Loucy (cell line): ENCODE results near the gene RFNG.

Experiments used
- H2AFZ ChIP-seq: fragments of 200-600 bp; sonication (generic); 2 replicates; pipeline ENCODE4 v1.6.0; 2016; ENCODE audit warnings: antibody characterized with exemption, mild to moderate bottlenecking, low read length, moderate library complexity
- H3F3A ChIP-seq: fragments of 200-600 bp; 2 replicates; pipeline ENCODE4 v1.6.0; 2016; ENCODE audit warnings: antibody characterized with exemption, low read depth, mild to moderate bottlenecking
- H3K27me3 ChIP-seq: fragments of 200-600 bp; sonication (generic); 2 replicates; pipeline ENCODE4 v1.6.1; 2014; ENCODE audit warnings: low read length, mild to moderate bottlenecking; ENCODE audit not compliant: insufficient read depth, poor library complexity, severe bottlenecking
- H3K36me3 ChIP-seq: fragments of 200-600 bp; sonication (generic); 2 replicates; pipeline ENCODE4 v1.6.1; 2016; ENCODE audit warnings: low read length; ENCODE audit not compliant: insufficient read depth
- H3K4me1 ChIP-seq: fragments of 200-600 bp; sonication (generic); 2 replicates; pipeline ENCODE4 v1.5.1; 2014; ENCODE audit warnings: low read length, mild to moderate bottlenecking; ENCODE audit not compliant: insufficient read depth, poor library complexity, severe bottlenecking
- H3K4me2 ChIP-seq: fragments of 200-600 bp; sonication (generic); 2 replicates; pipeline ENCODE4 v1.6.0; 2014; ENCODE audit warnings: antibody characterized with exemption, low read length, low read depth, mild to moderate bottlenecking; ENCODE audit not compliant: poor library complexity, severe bottlenecking
- H3K4me3 ChIP-seq: fragments of 200-600 bp; sonication (generic); 2 replicates; pipeline ENCODE4 v1.5.1; 2014; ENCODE audit warnings: low read length, mild to moderate bottlenecking, mixed read lengths; ENCODE audit not compliant: poor library complexity, severe bottlenecking
- H3K79me2 ChIP-seq: fragments of 200-600 bp; sonication (generic); 2 replicates; pipeline ENCODE4 v1.6.1; 2014; ENCODE audit warnings: low read length; ENCODE audit not compliant: insufficient read depth
- H3K9ac ChIP-seq: fragments of 200-600 bp; sonication (generic); 2 replicates; pipeline ENCODE4 v1.6.0; 2014; ENCODE audit warnings: mild to moderate bottlenecking, low read depth, low read length, moderate library complexity; ENCODE audit not compliant: poor library complexity, severe bottlenecking
- H3K9me2 ChIP-seq: fragments of 200-600 bp; sonication (generic); replicated peaks from 2 replicates; pipeline ENCODE4 v1.6.1; 2016; ENCODE audit warnings: low read depth, low read length, mixed read lengths
- H3K9me3 ChIP-seq: fragments of 200-600 bp; sonication (generic); 2 replicates; pipeline ENCODE4 v1.6.1; 2014; ENCODE audit warnings: mild to moderate bottlenecking, antibody characterized with exemption, low read length, low read depth; ENCODE audit not compliant: insufficient read depth
- H4K20me1 ChIP-seq: fragments of 200-600 bp; sonication (generic); 2 replicates; pipeline ENCODE4 v1.6.0; 2014; ENCODE audit warnings: antibody characterized with exemption, low read length, mild to moderate bottlenecking; ENCODE audit not compliant: insufficient read depth, poor library complexity, severe bottlenecking
- CTCF ChIP-seq: fragments of 200-600 bp; sonication (generic); conservative IDR thresholded peaks from 2 replicates; pipeline ENCODE4 v1.5.1; 2014; ENCODE audit warnings: mild to moderate bottlenecking, antibody characterized with exemption, low read length
- EZH2phosphoT487 ChIP-seq: fragments of 200-600 bp; IDR thresholded peaks from 2 replicates; pipeline ENCODE4 v1.6.1; 2018; ENCODE audit warnings: antibody characterized with exemption, mild to moderate bottlenecking, moderate library complexity, borderline replicate concordance

RFNG gene

DNA sequence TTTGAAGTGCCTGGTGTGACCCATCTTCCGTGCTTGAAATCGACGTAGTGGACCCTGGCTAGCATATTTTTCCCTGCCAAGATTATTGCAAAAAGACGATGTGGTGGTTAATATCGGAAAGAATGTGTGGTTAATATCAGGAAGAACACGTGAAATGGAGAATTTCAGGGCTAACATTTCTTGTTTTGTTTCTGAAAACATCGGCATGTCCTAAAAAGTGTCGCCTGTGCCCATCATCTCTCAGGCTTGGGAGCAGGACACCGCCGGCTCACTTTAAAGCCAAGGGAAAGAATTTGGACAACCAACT lies 13.8 kb downstream of the RFNG start:
- Histone ChIP-seq H3K9ac (peak overlapping the region; percentile 89), H3K4me2 (peak overlapping the region; percentile 94), H3K79me2 (peaks cover 7% of the 10 kb centered on the region; the same call in 1 of the 2 replicates), H3K4me1 (peaks cover 8% of the 10 kb centered on the region), H2AFZ (peak overlapping the region; percentile 79), H3K9me3 (no peaks in the 10 kb centered on the region), H3K9me2 (no peaks in the 10 kb centered on the region), H3F3A (no peaks in the 10 kb centered on the region), H3K27me3 (no peaks in the 10 kb centered on the region), H3K36me3 (no peaks in the 10 kb centered on the region), H3K4me3 (peak overlapping the region; percentile 90), H4K20me1 (peaks cover 7% of the 10 kb centered on the region)
- TF ChIP-seq EZH2phosphoT487: no peak
- no peak for TF ChIP-seq CTCF

DNA sequence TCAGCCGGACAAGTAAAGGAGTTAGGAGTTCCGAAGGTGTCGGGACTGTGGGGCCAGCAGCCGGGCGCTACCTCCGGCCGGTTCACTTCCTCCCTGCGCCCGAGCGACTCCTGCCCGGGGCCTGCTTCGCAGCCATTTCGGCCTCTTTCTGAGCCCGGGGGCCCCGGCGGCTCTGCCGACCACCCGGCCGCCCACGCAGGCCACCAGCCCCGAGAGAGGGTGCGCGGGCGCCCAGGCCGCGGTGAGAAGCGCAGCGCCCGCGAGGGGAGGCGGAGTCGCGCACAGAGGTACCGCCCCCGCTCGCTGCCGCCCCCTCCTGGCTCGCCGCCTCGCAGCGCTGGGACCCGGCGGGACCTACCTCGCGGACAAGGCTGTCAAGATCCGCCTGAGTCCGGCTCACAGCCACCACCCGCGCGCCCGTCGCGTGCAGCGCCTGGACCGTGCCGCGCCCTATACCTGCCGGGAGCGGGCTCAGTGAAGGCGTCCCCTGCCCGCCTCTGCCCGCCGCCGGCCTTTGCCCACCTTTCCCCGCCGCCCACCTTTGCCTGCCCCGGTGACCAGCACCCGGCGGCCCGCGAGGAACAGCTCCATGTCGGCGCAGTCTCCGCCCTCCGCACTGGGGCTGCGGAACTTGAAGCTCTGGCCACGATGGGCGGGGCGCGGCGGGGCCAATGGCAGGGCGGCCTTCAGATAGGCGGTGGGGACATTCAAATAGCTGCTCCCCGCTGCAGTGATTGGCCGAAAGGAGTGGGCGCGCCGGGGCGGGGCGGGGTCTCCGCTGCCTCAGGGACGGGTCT lies 14.3 kb downstream of the RFNG start, which contains the start of gene DCXR:
DCXR (minus strand) TSS at position 606 of the 797 bp plus-strand sequence; CDS start at position 591, 15 bp downstream.
- Histone ChIP-seq H4K20me1 (peaks cover 7% of the 10 kb centered on the region), H3K9ac (peak within 1 kb of the TSS; percentile 89), H3K4me2 (peak within 1 kb of the TSS; percentile 94), H3F3A (no peaks in the 10 kb centered on the region), H3K4me3 (peak within 1 kb of the TSS; percentile 90), H3K79me2 (peaks cover 7% of the 10 kb centered on the region; the same call in 1 of the 2 replicates), H3K27me3 (no peaks in the 10 kb centered on the region), H3K9me2 (no peaks in the 10 kb centered on the region), H3K9me3 (no peaks in the 10 kb centered on the region), H3K36me3 (no peaks in the 10 kb centered on the region), H2AFZ (peak within 1 kb of the TSS; percentile 79), H3K4me1 (peaks cover 8% of the 10 kb centered on the region)
- TF ChIP-seq EZH2phosphoT487 (no peak), CTCF (peak; percentile 67)

DNA sequence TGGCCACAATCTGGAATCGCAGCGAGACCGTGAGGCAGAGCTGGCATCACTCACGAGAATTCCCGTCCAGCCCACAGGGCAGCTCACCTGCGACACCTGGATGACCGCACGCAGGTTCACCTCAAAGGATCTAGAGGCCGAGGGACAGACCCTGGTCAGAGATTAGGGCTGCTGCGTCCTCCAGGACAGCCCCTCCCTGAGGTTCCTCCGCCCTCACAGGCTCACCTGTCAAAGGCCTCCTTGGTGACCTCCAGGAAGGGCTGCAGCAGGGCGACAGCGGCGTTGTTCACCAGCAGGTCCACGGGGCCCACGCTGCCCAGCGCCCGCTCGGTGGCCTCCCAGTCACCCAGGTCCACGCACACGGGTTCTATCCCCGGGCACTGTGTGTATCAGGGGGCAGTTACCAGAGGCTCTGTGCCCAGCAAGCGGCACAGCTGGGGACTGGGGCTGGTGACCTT lies 14.9 kb downstream of the RFNG start:
- H4K20me1 ChIP-seq: peaks cover 7% of the 10 kb centered on the region
- H3F3A ChIP-seq: no peaks in the 10 kb centered on the region
- H3K9me2 ChIP-seq: no peaks in the 10 kb centered on the region
- no peaks in the 10 kb centered on the region for H3K27me3 ChIP-seq
- H3K9ac ChIP-seq: peak overlapping the region; percentile 89
- TF ChIP-seq EZH2phosphoT487: no peak
- TF ChIP-seq CTCF: no peak
- H3K36me3 ChIP-seq: no peaks in the 10 kb centered on the region
- H3K4me2 ChIP-seq: peak overlapping the region; percentile 94
- H3K4me1 ChIP-seq: peaks cover 11% of the 10 kb centered on the region
- peaks cover 7% of the 10 kb centered on the region; the same call in 1 of the 2 replicates for H3K79me2 ChIP-seq
- H2AFZ ChIP-seq: no peak overlapping the region; the same call in 1 of the 2 replicates
- H3K4me3 ChIP-seq: peak overlapping the region; percentile 90
- H3K9me3 ChIP-seq: no peaks in the 10 kb centered on the region
